Calu3 (cell line): ENCODE measurements around the gene SLC44A5. TPM values are rescaled to one million over a fixed set of nuclear protein-coding genes. Genes with fewer than 3 reads are reported as not detected.

Source experiments
- BruUV-seq: library from RNA; stranded (reverse); fragments of 400-500 nt; replicated peaks from 2 replicates; lab custom pipeline; 2021; lab: Mats Ljungman, UMichigan
- CTCF ChIA-PET: fragments of 300-600 bp; sonication (Branson Sonifier 250); formaldehyde crosslinking; loops from one replicate; lab custom pipeline; 2022; ENCODE audit warnings: antibody characterized with exemption; lab: Charles Lee
- DNase-seq: peaks from one replicate; pipeline ENCODE4 v3.0.0; 2022
- H3K27ac Mint-ChIP-seq: one replicate; pipeline ENCODE4 v1.8.0; 2022; ENCODE audit warnings: mixed read lengths; ENCODE audit not compliant: unreplicated experiment
- H3K27me3 Mint-ChIP-seq: one replicate; pipeline ENCODE4 v1.8.0; 2022; ENCODE audit warnings: mixed read lengths; ENCODE audit not compliant: unreplicated experiment
- H3K36me3 Mint-ChIP-seq: one replicate; pipeline ENCODE4 v1.8.0; 2022; ENCODE audit warnings: mild to moderate bottlenecking, moderate library complexity, mixed read lengths; ENCODE audit not compliant: insufficient read depth, unreplicated experiment
- H3K4me1 Mint-ChIP-seq: one replicate; pipeline ENCODE4 v1.8.0; 2022; ENCODE audit warnings: mild to moderate bottlenecking, low read depth, mixed read lengths; ENCODE audit not compliant: unreplicated experiment
- H3K4me3 Mint-ChIP-seq: one replicate; pipeline ENCODE4 v1.8.0; 2022; ENCODE audit warnings: mild to moderate bottlenecking, low read depth, moderate library complexity, mixed read lengths; ENCODE audit not compliant: unreplicated experiment
- H3K9me3 Mint-ChIP-seq: one replicate; pipeline ENCODE4 v1.8.0; 2022; ENCODE audit warnings: low read depth, mixed read lengths; ENCODE audit not compliant: unreplicated experiment
- CTCF ChIP-seq: fragments of 200-600 bp; IDR thresholded peaks from one replicate; pipeline ENCODE4 v1.8.0; 2022; ENCODE audit warnings: antibody characterized with exemption; ENCODE audit not compliant: unreplicated experiment
- intact Hi-C: fragments of 100-400 bp; cut with micrococcal nuclease; formaldehyde crosslinking; loops from one replicate; pipeline ENCODE4 v1.10.0; 2022; ENCODE audit not compliant: unreplicated experiment
- total RNA-seq: library from RNA; stranded (reverse); gene quantifications from 2 replicates; pipeline ENCODE4 v1.2.3, GENCODE V29; 2022

SLC44A5 gene
- total RNA-seq, 1 experiment from 2014 or later, result 5.8 TPM

- no peak overlapping the region for H3K4me3 Mint-ChIP-seq
- no peaks in the 10 kb centered on the region for H3K27me3 Mint-ChIP-seq
- TF ChIP-seq CTCF, result no peak
- no peak for DNase-seq
- H3K4me1 Mint-ChIP-seq, result no peaks in the 10 kb centered on the region
- H3K9me3 Mint-ChIP-seq, result peaks cover 14% of the 10 kb centered on the region
- intact Hi-C loops, result no loop called here
- no peak overlapping the region for H3K27ac Mint-ChIP-seq
- BruUV-seq, result no TSS peak
- no peaks in the 10 kb centered on the region for H3K36me3 Mint-ChIP-seq
- CTCF ChIA-PET, result no interaction called here
These were observed 138.6 kb downstream of the SLC44A5 start for GRCh38 chr1:75472089-75472970.

- CTCF ChIA-PET, result interaction anchor here (0.6 to 1.0 kb wide), 2 partner anchors 26 to 43 kb away, joined by 3 read pairs; no protein-coding TSS in a partner anchor
- DNase-seq, result no peak
- no peaks in the 10 kb centered on the region for H3K36me3 Mint-ChIP-seq
- peaks cover 15% of the 10 kb centered on the region for H3K9me3 Mint-ChIP-seq
- no peaks in the 10 kb centered on the region for H3K4me1 Mint-ChIP-seq
- intact Hi-C loops, result no loop called here
- H3K27me3 Mint-ChIP-seq, result no peaks in the 10 kb centered on the region
- H3K27ac Mint-ChIP-seq, result no peak overlapping the region
- no peak overlapping the region for H3K4me3 Mint-ChIP-seq
- no TSS peak for BruUV-seq
- no peak for TF ChIP-seq CTCF
These were observed 139.7 kb downstream of the SLC44A5 start for GRCh38 chr1:75471252-75471651.

- no peaks in the 10 kb centered on the region for H3K27me3 Mint-ChIP-seq
- TF ChIP-seq CTCF, result no peak
- no TSS peak for BruUV-seq
- peaks cover 13% of the 10 kb centered on the region for H3K9me3 Mint-ChIP-seq
- CTCF ChIA-PET, result interaction anchor here (0.6 to 1.0 kb wide), 2 partner anchors 25 to 44 kb away, joined by 3 read pairs; no protein-coding TSS in a partner anchor
- H3K36me3 Mint-ChIP-seq, result no peaks in the 10 kb centered on the region
- intact Hi-C loops, result no loop called here
- H3K4me3 Mint-ChIP-seq, result no peak overlapping the region
- no peak overlapping the region for H3K27ac Mint-ChIP-seq
- DNase-seq, result no peak
- no peaks in the 10 kb centered on the region for H3K4me1 Mint-ChIP-seq
These were observed 140.5 kb downstream of the SLC44A5 start for GRCh38 chr1:75470448-75470847.

DNA sequence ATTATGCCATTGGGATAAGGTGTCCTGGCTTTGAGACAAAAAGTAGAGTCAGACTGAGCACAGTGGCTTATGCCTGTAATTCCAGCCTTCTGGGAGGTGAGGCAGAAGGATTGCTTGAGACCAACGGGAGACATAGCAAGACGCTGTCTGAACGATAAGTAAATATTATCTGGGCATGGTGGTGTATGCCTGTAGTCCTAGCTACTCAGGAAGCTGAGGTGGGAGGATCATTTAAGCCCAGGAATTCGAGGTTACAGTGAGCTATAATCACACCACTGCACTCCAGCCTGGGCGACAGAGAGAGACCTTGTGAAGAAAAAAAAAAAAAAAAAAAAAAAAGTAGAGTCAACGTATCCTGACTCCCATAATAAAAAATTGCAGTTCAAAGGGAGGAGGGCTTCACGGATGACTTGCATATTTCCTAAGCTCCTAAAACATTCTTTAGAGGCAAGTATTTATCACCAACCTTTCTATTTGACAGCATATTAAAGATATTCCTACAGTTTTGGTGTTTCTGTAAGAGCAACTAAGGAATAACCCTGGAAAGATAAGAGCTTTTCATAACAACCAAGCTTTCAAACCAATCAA lies 141.2 kb downstream of the SLC44A5 start:
- H3K27ac Mint-ChIP-seq, result no peak overlapping the region
- intact Hi-C loops, result no loop called here

More for the DNA sequence above, 141.2 kb downstream of the SLC44A5 start:
- CTCF ChIA-PET, result no interaction called here
- BruUV-seq, result no TSS peak
- Mint-ChIP-seq H3K36me3 (no peaks in the 10 kb centered on the region), H3K4me3 (no peak overlapping the region), H3K27me3 (no peaks in the 10 kb centered on the region), H3K4me1 (no peaks in the 10 kb centered on the region), H3K9me3 (peaks cover 16% of the 10 kb centered on the region)
- no peak for DNase-seq
- no peak for TF ChIP-seq CTCF
